ENCODE data around the gene OCIAD1.
"Not testable (repeated sequence)": the region's sequence is repeated elsewhere in the genome, so short reads cannot be mapped to it uniquely, and the experiment has no call there.

Gene OCIAD1

GRCh38 chr4:48862038-48862437 is 31.1 kb downstream of the OCIAD1 start:
- no peak overlapping the region for H3K4me3 ChIP-seq (ENCODE audit: low read depth, low read length)
- in situ Hi-C loops (cut with HindIII; ENCODE audit: low sequenced_read_pairs) = no loop called here
- no peak for TF ChIP-seq CTCF (IDR thresholded peaks at IDR 0.05; ENCODE audit: low read depth, low read length)
- DNase-seq (ENCODE audit: low read depth, low spot score) = no peak

GRCh38 chr4:48862661-48863060 is 31.8 kb downstream of the OCIAD1 start:
- TF ChIP-seq CTCF (IDR thresholded peaks at IDR 0.05; ENCODE audit: low read depth, low read length) = no peak
- DNase-seq (ENCODE audit: low read depth, low spot score) = no peak
- in situ Hi-C loops (cut with HindIII; ENCODE audit: low sequenced_read_pairs) = no loop called here
- no peak overlapping the region for H3K4me3 ChIP-seq (ENCODE audit: low read depth, low read length)

- H3K4me3 ChIP-seq (ENCODE audit: low read depth, low read length) = no peak overlapping the region
- DNase-seq (ENCODE audit: low read depth, low spot score) = no peak
- in situ Hi-C loops (cut with HindIII; ENCODE audit: low sequenced_read_pairs) = no loop called here
- TF ChIP-seq CTCF (IDR thresholded peaks at IDR 0.05; ENCODE audit: low read depth, low read length) = no peak
Measured at GRCh38 chr4:48863728-48864127, 32.8 kb downstream of the OCIAD1 start.

- in situ Hi-C loops (cut with HindIII; ENCODE audit: low sequenced_read_pairs); DNase-seq (ENCODE audit: low read depth, low spot score); H3K4me3 ChIP-seq (ENCODE audit: low read depth, low read length): not testable (repeated sequence)
Measured at GRCh38 chr4:48864696-48865095, 33.8 kb downstream of the OCIAD1 start.

GRCh38 chr4:48877827-48878535 is 47.1 kb downstream of the OCIAD1 start:
- DNase-seq (ENCODE audit: low read depth, low spot score) = no peak
- no peak overlapping the region for H3K4me3 ChIP-seq (ENCODE audit: low read depth, low read length)
- in situ Hi-C loops (cut with HindIII; ENCODE audit: low sequenced_read_pairs) = no loop called here
- TF ChIP-seq CTCF (IDR thresholded peaks at IDR 0.05; ENCODE audit: low read depth, low read length) = no peak

GRCh38 chr4:48879561-48880442 is 48.9 kb downstream of the OCIAD1 start:
- TF ChIP-seq CTCF (IDR thresholded peaks at IDR 0.05; ENCODE audit: low read depth, low read length) = no peak

GRCh38 chr4:48881646-48882045 is 50.8 kb downstream of the OCIAD1 start:
- in situ Hi-C loops (cut with HindIII; ENCODE audit: low sequenced_read_pairs); DNase-seq (ENCODE audit: low read depth, low spot score); H3K4me3 ChIP-seq (ENCODE audit: low read depth, low read length): not testable (repeated sequence)

More at GRCh38 chr4:48879561-48880442, 48.9 kb downstream of the OCIAD1 start:
- in situ Hi-C loops (cut with HindIII; ENCODE audit: low sequenced_read_pairs) = no loop called here
- no peak overlapping the region for H3K4me3 ChIP-seq (ENCODE audit: low read depth, low read length)
- no peak for DNase-seq (ENCODE audit: low read depth, low spot score)

GRCh38 chr4:48889750-48890149 is 58.9 kb downstream of the OCIAD1 start:
- DNase-seq (ENCODE audit: low read depth, low spot score); H3K4me3 ChIP-seq (ENCODE audit: low read depth, low read length); in situ Hi-C loops (cut with HindIII; ENCODE audit: low sequenced_read_pairs): not testable (repeated sequence)
